ENCODE results near the gene CMIP. TPM values are rescaled to one million over a fixed set of nuclear protein-coding genes. Genes with fewer than 3 reads are reported as not detected.

The CMIP gene
- polyA plus RNA-seq, 1 experiment: 4.9 TPM

- ChIA-PET POLR2A (no interaction called here), CTCF (no interaction called here)
- no peaks in the 10 kb centered on the region for H3K27me3 ChIP-seq (ENCODE audit: control insufficient read depth, insufficient read depth, low read length)
- no peak overlapping the region for H3K4me3 ChIP-seq (ENCODE audit: low read depth, low read length)
- peaks cover 2% of the 10 kb centered on the region for H3K36me3 ChIP-seq (ENCODE audit: control insufficient read depth, insufficient read depth, low read length)
- no peak for DNase-seq (ENCODE audit: low read depth)
- TF ChIP-seq, protein P1, sequence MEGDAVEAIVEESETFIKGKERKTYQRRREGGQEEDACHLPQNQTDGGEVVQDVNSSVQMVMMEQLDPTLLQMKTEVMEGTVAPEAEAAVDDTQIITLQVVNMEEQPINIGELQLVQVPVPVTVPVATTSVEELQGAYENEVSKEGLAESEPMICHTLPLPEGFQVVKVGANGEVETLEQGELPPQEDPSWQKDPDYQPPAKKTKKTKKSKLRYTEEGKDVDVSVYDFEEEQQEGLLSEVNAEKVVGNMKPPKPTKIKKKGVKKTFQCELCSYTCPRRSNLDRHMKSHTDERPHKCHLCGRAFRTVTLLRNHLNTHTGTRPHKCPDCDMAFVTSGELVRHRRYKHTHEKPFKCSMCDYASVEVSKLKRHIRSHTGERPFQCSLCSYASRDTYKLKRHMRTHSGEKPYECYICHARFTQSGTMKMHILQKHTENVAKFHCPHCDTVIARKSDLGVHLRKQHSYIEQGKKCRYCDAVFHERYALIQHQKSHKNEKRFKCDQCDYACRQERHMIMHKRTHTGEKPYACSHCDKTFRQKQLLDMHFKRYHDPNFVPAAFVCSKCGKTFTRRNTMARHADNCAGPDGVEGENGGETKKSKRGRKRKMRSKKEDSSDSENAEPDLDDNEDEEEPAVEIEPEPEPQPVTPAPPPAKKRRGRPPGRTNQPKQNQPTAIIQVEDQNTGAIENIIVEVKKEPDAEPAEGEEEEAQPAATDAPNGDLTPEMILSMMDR (IDR thresholded peaks at IDR 0.05; ENCODE audit: insufficient read depth, low read depth, low read length): no peak
These were observed 143.1 kb downstream of the CMIP start for GRCh38 chr16:81587626-81588160.

- H3K4me3 ChIP-seq (ENCODE audit: low read depth, low read length): no peak overlapping the region
- ChIA-PET POLR2A (no interaction called here), CTCF (no interaction called here)
- TF ChIP-seq, protein P1 (IDR thresholded peaks at IDR 0.05; ENCODE audit: insufficient read depth, low read depth, low read length): no peak
- DNase-seq (ENCODE audit: low read depth): no peak
- no peaks in the 10 kb centered on the region; the same call in 1 of the 2 replicates for H3K36me3 ChIP-seq (ENCODE audit: control insufficient read depth, insufficient read depth, low read length)
- no peaks in the 10 kb centered on the region for H3K27me3 ChIP-seq (ENCODE audit: control insufficient read depth, insufficient read depth, low read length)
These were observed 143.9 kb downstream of the CMIP start for GRCh38 chr16:81588326-81589081.

DNA sequence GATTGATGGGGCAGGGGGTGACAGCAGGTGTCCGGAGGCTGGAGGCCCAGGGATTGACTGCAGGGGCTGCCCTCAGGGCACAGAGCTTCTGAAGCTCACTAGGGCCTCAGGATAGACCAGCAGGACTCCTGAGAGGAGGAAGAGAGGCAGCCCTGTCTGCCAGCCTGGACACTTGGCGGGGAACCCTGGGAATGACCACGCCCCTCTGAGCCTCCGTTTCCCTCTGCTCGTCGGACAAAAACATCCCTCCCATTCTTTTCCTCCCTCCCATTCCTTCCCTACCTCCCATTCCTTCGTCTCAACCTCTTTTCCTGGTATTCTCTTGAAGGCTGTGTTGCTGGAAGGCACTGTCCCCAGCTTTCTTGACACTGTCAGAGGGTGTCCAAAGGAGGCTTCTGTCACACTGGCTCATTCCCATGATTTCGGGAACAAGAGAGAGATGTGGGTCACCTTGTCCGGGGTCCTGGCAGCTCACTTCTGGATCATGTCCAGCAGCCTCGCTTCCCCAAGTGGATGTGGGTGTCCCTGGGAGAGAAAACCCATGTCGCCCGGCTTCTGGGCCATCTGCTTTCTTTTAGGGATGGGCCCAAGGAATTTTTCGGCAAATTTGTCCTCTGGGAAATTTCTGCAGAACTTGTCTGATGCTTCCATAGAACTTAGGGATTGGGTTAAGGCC, 145.5 kb downstream of the CMIP start:
- ChIA-PET POLR2A (no interaction called here), CTCF (no interaction called here)
- Histone ChIP-seq H3K36me3 (ENCODE audit: control insufficient read depth, insufficient read depth, low read length) (no peaks in the 10 kb centered on the region; the same call in 1 of the 2 replicates), H3K27me3 (ENCODE audit: control insufficient read depth, insufficient read depth, low read length) (no peaks in the 10 kb centered on the region), H3K4me3 (ENCODE audit: low read depth, low read length) (no peak overlapping the region)
- TF ChIP-seq, protein P1 (IDR thresholded peaks at IDR 0.05; ENCODE audit: insufficient read depth, low read depth, low read length): no peak
- no peak for DNase-seq (ENCODE audit: low read depth)

- ChIA-PET POLR2A (no interaction called here), CTCF (interaction anchor here (1.0 kb wide), 1 partner anchor 8 kb away, joined by 4 read pairs; no protein-coding TSS in a partner anchor)
- H3K36me3 ChIP-seq (ENCODE audit: control insufficient read depth, insufficient read depth, low read length): no peaks in the 10 kb centered on the region; the same call in 1 of the 2 replicates
- no peaks in the 10 kb centered on the region for H3K27me3 ChIP-seq (ENCODE audit: control insufficient read depth, insufficient read depth, low read length)
- no peak overlapping the region for H3K4me3 ChIP-seq (ENCODE audit: low read depth, low read length)
- TF ChIP-seq, protein P1 (IDR thresholded peaks at IDR 0.05; ENCODE audit: insufficient read depth, low read depth, low read length): no peak
- no peak for DNase-seq (ENCODE audit: low read depth)
These were observed 146.3 kb downstream of the CMIP start for GRCh38 chr16:81590714-81591544.
